H1 (cell line): ENCODE measurements around the gene PNISR. TPM values are rescaled to one million over a fixed set of nuclear protein-coding genes. Genes with fewer than 3 reads are reported as not detected.

ENCODE experiments used
- CTCF ChIA-PET: fragments of 300-600 bp; sonication (Branson Sonifier 250); formaldehyde crosslinking; loops from one replicate; lab custom pipeline; 2021; ENCODE audit not compliant: partially characterized antibody; lab: Charles Lee
- POLR2A ChIA-PET: fragments of 300-600 bp; sonication (Branson Sonifier 250); formaldehyde crosslinking; loops from one replicate; lab custom pipeline; 2021; ENCODE audit warnings: inconsistent platforms; ENCODE audit not compliant: partially characterized antibody; lab: Charles Lee
- DNase-seq, 2 experiments: peaks; one replicate each; pipeline versions ENCODE4 v3.0.0 to v3.0.0-alpha.2; 2010 to 2022; ENCODE audit warnings: low spot score in 2 of 2, low read depth in 1 of 2, mixed read lengths in 1 of 2
- FAIRE-seq: peaks from 2 replicates; lab custom pipeline; 2011; peaks lifted over from hg19 to GRCh38; lab: Jason Lieb, UNC
- H2AFZ ChIP-seq: 2 replicates; pipeline ENCODE4 v1.8.1; 2012; ENCODE audit warnings: low read length, inconsistent platforms
- H2AK5ac ChIP-seq: 2 replicates; pipeline ENCODE4 v1.6.1; 2013; ENCODE audit warnings: low read depth, low read length
- H2BK120ac ChIP-seq: replicated peaks from 2 replicates; pipeline ENCODE3; 2013; ENCODE audit warnings: low read depth, low read length, inconsistent platforms
- H2BK12ac ChIP-seq: 2 replicates; pipeline ENCODE4 v1.6.1; 2013; ENCODE audit warnings: low read depth, low read length
- H2BK15ac ChIP-seq: 2 replicates; pipeline ENCODE4 v1.6.1; 2013; ENCODE audit warnings: low read length
- H2BK20ac ChIP-seq: 2 replicates; pipeline ENCODE4 v1.6.1; 2013; ENCODE audit warnings: low read length
- H2BK5ac ChIP-seq: 2 replicates; pipeline ENCODE4 v1.6.1; 2013; ENCODE audit warnings: low read depth, low read length
- H3K14ac ChIP-seq: 2 replicates; pipeline ENCODE4 v1.6.1; 2013; ENCODE audit warnings: inconsistent platforms; ENCODE audit not compliant: insufficient read length
- H3K18ac ChIP-seq: 2 replicates; pipeline ENCODE4 v1.6.1; 2013; ENCODE audit warnings: low read length; ENCODE audit errors: extremely low read depth
- H3K23ac ChIP-seq: 2 replicates; pipeline ENCODE4 v1.6.1; 2013; ENCODE audit warnings: inconsistent platforms; ENCODE audit not compliant: insufficient read length
- H3K23me2 ChIP-seq: 2 replicates; pipeline ENCODE4 v1.6.1; 2013; ENCODE audit warnings: low read depth, low read length
- H3K27ac ChIP-seq: 2 replicates; pipeline ENCODE4 v1.6.1; 2011; ENCODE audit warnings: low read depth, low read length, inconsistent platforms
- H3K27me3 ChIP-seq, 4 experiments: replicated peaks in 1 of 4; 1 replicate in 1 of 4; 2 replicates in 3 of 4; pipeline versions ENCODE4 v1.6.1 to v1.8.1; 2011 to 2013; ENCODE audit warnings: low read length in 3 of 4, mild to moderate bottlenecking in 3 of 4, inconsistent platforms in 2 of 4, mixed read lengths in 2 of 4, moderate library complexity in 1 of 4; ENCODE audit not compliant: control insufficient read depth in 3 of 4, insufficient read depth in 3 of 4; ENCODE audit errors: extremely low read depth in 1 of 4
- H3K36me3 ChIP-seq, 4 experiments: 2 replicates each; pipeline versions ENCODE4 v1.6.1 to v1.8.1; 2011 to 2013; ENCODE audit warnings: mild to moderate bottlenecking in 4 of 4, low read length in 3 of 4, moderate library complexity in 2 of 4, control low read depth in 1 of 4, inconsistent platforms in 1 of 4; ENCODE audit not compliant: insufficient read depth in 4 of 4, control insufficient read depth in 2 of 4
- H3K4ac ChIP-seq: replicated peaks from 2 replicates; pipeline ENCODE3; 2013; ENCODE audit warnings: low read length, low read depth, mixed read lengths, inconsistent platforms; ENCODE audit not compliant: insufficient read length
- H3K4me1 ChIP-seq, 4 experiments: replicated peaks in 1 of 4; 1 replicate in 1 of 4; 2 replicates in 3 of 4; pipeline versions ENCODE4 v1.6.1 to v1.8.1; 2011 to 2013; ENCODE audit warnings: low read length in 3 of 4, inconsistent platforms in 2 of 4, mixed read lengths in 1 of 4; ENCODE audit not compliant: insufficient read depth in 4 of 4, control insufficient read depth in 3 of 4
- H3K4me2 ChIP-seq, 2 experiments: 2 replicates each; pipeline versions ENCODE4 v1.6.1 to v1.8.1; 2011 to 2013; ENCODE audit warnings: low read depth in 2 of 2, low read length in 2 of 2, control low read depth in 1 of 2, inconsistent platforms in 1 of 2, mild to moderate bottlenecking in 1 of 2; ENCODE audit not compliant: insufficient read depth in 1 of 2
- H3K4me3 ChIP-seq, 4 experiments: fragments of 200-600, 300-600 bp in 1 of 4; sonication (generic), shearing (Covaris generic), sonication (Bioruptor Twin) in 1 of 4; 2 replicates each; pipeline versions ENCODE4 v1.5.1 to v1.8.1; 2011 to 2016; ENCODE audit warnings: low read length in 4 of 4, low read depth in 3 of 4, control low read depth in 2 of 4, inconsistent platforms in 2 of 4, mild to moderate bottlenecking in 2 of 4, mixed read lengths in 1 of 4, moderate library complexity in 1 of 4; ENCODE audit not compliant: insufficient read depth in 2 of 4; ENCODE audit errors: extremely low read depth in 1 of 4
- H3K56ac ChIP-seq: replicated peaks from 2 replicates; pipeline ENCODE3; 2013; ENCODE audit warnings: low read depth, mild to moderate bottlenecking, mixed read lengths, low read length, inconsistent platforms; ENCODE audit not compliant: insufficient read length
- H3K79me1 ChIP-seq: 2 replicates; pipeline ENCODE4 v1.6.1; 2013; ENCODE audit warnings: low read depth, low read length, control low read depth
- H3K79me2 ChIP-seq, 2 experiments: 2 replicates each; pipeline versions ENCODE4 v1.6.1 to v1.8.1; 2012 to 2013; ENCODE audit warnings: low read length in 2 of 2, mild to moderate bottlenecking in 2 of 2, inconsistent platforms in 1 of 2; ENCODE audit not compliant: insufficient read depth in 2 of 2, control insufficient read depth in 1 of 2
- H3K9ac ChIP-seq, 4 experiments: replicated peaks in 1 of 4; 1 replicate in 1 of 4; 2 replicates in 3 of 4; pipeline versions ENCODE4 v1.6.1 to v1.8.1; 2011 to 2013; ENCODE audit warnings: low read depth in 3 of 4, low read length in 3 of 4, control low read depth in 2 of 4, mild to moderate bottlenecking in 2 of 4, moderate library complexity in 2 of 4, inconsistent platforms in 1 of 4; ENCODE audit errors: extremely low read depth in 1 of 4
- H3K9me3 ChIP-seq, 2 experiments: 2 replicates each; pipeline versions ENCODE4 v1.6.1 to v1.8.1; 2012 to 2013; ENCODE audit warnings: mild to moderate bottlenecking in 2 of 2, moderate library complexity in 2 of 2, control low read depth in 1 of 2, inconsistent platforms in 1 of 2, low read depth in 1 of 2, low read length in 1 of 2, mixed read lengths in 1 of 2; ENCODE audit not compliant: insufficient read depth in 2 of 2
- H4K20me1 ChIP-seq, 2 experiments: replicated peaks in 1 of 2; 2 replicates each; pipeline versions ENCODE3 to v1.8.1; 2011 to 2013; ENCODE audit warnings: inconsistent platforms in 2 of 2, low read length in 2 of 2, mild to moderate bottlenecking in 1 of 2; ENCODE audit not compliant: insufficient read depth in 2 of 2, control insufficient read depth in 1 of 2
- H4K5ac ChIP-seq: 2 replicates; pipeline ENCODE4 v1.6.1; 2013; ENCODE audit warnings: low read length, low read depth, mixed read lengths, inconsistent platforms; ENCODE audit not compliant: insufficient read length
- H4K8ac ChIP-seq: 2 replicates; pipeline ENCODE4 v1.8.0; 2013; ENCODE audit warnings: mild to moderate bottlenecking, moderate library complexity, low read length, inconsistent platforms; ENCODE audit not compliant: insufficient read depth; ENCODE audit errors: extremely low read depth
- H4K91ac ChIP-seq: replicated peaks from 2 replicates; pipeline ENCODE3; 2013; ENCODE audit warnings: low read length, mixed read lengths, inconsistent platforms; ENCODE audit not compliant: insufficient read length
- ASH2L ChIP-seq: fragments of 200-600, 300-600 bp; sonication (generic); IDR thresholded peaks from one replicate; pipeline ENCODE4 v1.7.1; 2017; ENCODE audit warnings: low read length
- CEBPB ChIP-seq: IDR thresholded peaks from 2 replicates; pipeline ENCODE4 v1.6.1; 2012; ENCODE audit warnings: low read depth, low read length
- CHD1 ChIP-seq: IDR thresholded peaks from 2 replicates; pipeline ENCODE4 v1.6.1; 2012; ENCODE audit warnings: low read depth, low read length, improper control_type of control experiment
- CHD2 ChIP-seq: IDR thresholded peaks from 2 replicates; pipeline ENCODE4 v1.6.1; 2012; ENCODE audit warnings: low read length, improper control_type of control experiment
- EZH2 ChIP-seq: fragments of 200-600 bp; sonication (generic); IDR thresholded peaks from 2 replicates; pipeline ENCODE4 v1.7.1; 2012; ENCODE audit warnings: low read depth, mild to moderate bottlenecking, moderate library complexity, low read length, inconsistent platforms; ENCODE audit not compliant: severe bottlenecking
- GABPA ChIP-seq: IDR thresholded peaks from 2 replicates; pipeline ENCODE4 v1.6.1; 2011; ENCODE audit warnings: mild to moderate bottlenecking, low read length, moderate library complexity, borderline replicate concordance; ENCODE audit not compliant: insufficient read depth
- GTF2F1 ChIP-seq: IDR thresholded peaks from 2 replicates; pipeline ENCODE4 v1.6.1; 2012; ENCODE audit warnings: low read depth, low read length, improper control_type of control experiment, borderline replicate concordance
- MAX ChIP-seq: IDR thresholded peaks from 2 replicates; pipeline ENCODE4 v1.6.1; 2012; ENCODE audit warnings: inconsistent platforms
- POLR2AphosphoS5 ChIP-seq: IDR thresholded peaks from 2 replicates; pipeline ENCODE4 v1.6.1; 2011; ENCODE audit warnings: low read depth, low read length
- POU5F1 ChIP-seq: IDR thresholded peaks from 2 replicates; pipeline ENCODE4 v1.6.1; 2011; ENCODE audit warnings: low read depth, mild to moderate bottlenecking, low read length, moderate library complexity
- RBBP5 ChIP-seq: IDR thresholded peaks from 2 replicates; pipeline ENCODE4 v1.7.1; 2012; ENCODE audit warnings: low read depth, mild to moderate bottlenecking, inconsistent platforms, low read length, moderate library complexity, borderline replicate concordance
- SIN3A ChIP-seq, 2 experiments: IDR thresholded peaks in 1 of 2; conservative IDR thresholded peaks in 1 of 2; 2 replicates each; pipeline ENCODE4 v1.6.1; 2011 to 2012; ENCODE audit warnings: low read length in 2 of 2, improper control_type of control experiment in 1 of 2, low read depth in 1 of 2, mild to moderate bottlenecking in 1 of 2
- SP4 ChIP-seq: IDR thresholded peaks from 2 replicates; pipeline ENCODE4 v1.6.1; 2012; ENCODE audit warnings: low read length, inconsistent platforms
- ZNF274 ChIP-seq: IDR thresholded peaks from 2 replicates; pipeline ENCODE4 v1.7.0; 2012; ENCODE audit warnings: low read length, borderline replicate concordance; ENCODE audit errors: extremely low read depth
- WGBS, 2 experiments: shearing (Covaris generic) in 1 of 2; methylation state at CpG; one replicate each; pipeline versions ENCODE4 v1.1.6 to v1.1.7; 2013 to 2015; ENCODE audit warnings: low lambda C conversion rate in 2 of 2, mixed read lengths in 2 of 2, inconsistent platforms in 1 of 2, low coverage in 1 of 2, missing lambda C conversion rate in 1 of 2; ENCODE audit not compliant: insufficient replicate concordance in 2 of 2, insufficient coverage in 1 of 2, insufficient read length in 1 of 2; ENCODE audit errors: extremely low coverage in 1 of 2, missing lambda C conversion rate in 1 of 2; 5-methylcytosine and 5-hydroxymethylcytosine counted together
- polyA plus RNA-seq, 7 experiments: library from polyadenylated mRNA; depleted of rRNA in 3 of 7; stranded (reverse) in 5 of 7; unstranded in 2 of 7; fragments of >200 nt in 5 of 7; fragments of 200-250 nt in 2 of 7; gene quantifications; 1 replicate in 5 of 7; 2 replicates in 1 of 7; 4 replicates in 1 of 7; pipeline versions ENCODE4 v1.2.1 to v1.2.3, GENCODE V29; 2011 to 2013; ENCODE audit warnings: missing spikeins in 2 of 7, mixed read lengths in 2 of 7
- total RNA-seq: library from RNA; stranded (reverse); fragmentation: NEBNext Ultra II Directional; extraction: Animal tissue kit (Norgen Biotek cat#: 25700); gene quantifications from 2 replicates; pipeline ENCODE4 v1.2.1, GENCODE V29; 2021

PNISR gene
- total and polyA plus RNA-seq, 2 of the 8 experiments (the other 6 are each of a cell fraction or from before 2014, with no cell fraction given), result 41.1 to 134 TPM

DNA sequence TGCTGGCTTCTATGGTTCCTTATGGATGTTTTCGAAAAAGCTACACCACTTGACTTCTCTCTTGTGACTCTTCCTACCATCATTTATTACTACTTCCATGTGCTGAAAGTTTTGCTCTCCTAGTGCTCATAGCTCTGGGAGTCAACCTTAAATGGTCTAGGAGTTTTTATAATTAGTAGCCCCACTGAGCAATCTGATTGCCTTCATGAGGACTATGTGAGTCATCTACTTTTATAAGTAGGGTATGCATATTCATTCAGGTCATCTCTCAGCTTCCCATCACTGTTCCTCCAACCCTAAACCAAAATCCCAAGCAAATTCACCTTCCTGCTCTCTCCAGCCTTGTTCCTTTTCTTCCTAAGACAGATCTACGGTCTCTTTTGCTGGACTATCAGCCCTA, 58.3 kb downstream of the PNISR start:
- Histone ChIP-seq H3K9me3 (no peaks in the 10 kb centered on the region), H3K23me2 (no peaks in the 10 kb centered on the region), H4K5ac (no peak overlapping the region), H2AK5ac (no peak overlapping the region), H4K91ac (no peak overlapping the region), H3K23ac (no peak overlapping the region), H3K79me2 (no peaks in the 10 kb centered on the region), H2BK15ac (no peak overlapping the region), H2AFZ (no peak overlapping the region), H3K4me2 (no peak overlapping the region), H3K79me1 (no peaks in the 10 kb centered on the region), H3K27me3 (no peaks in the 10 kb centered on the region), H3K18ac (no peak overlapping the region), H3K27ac (no peak overlapping the region), H3K4me1 (peaks cover 0 to 3% (median 0%) of the 10 kb centered on the region in 4 experiments; a peak in 2 of 7 replicates), H3K4ac (no peak overlapping the region), H4K20me1 (no peaks in the 10 kb centered on the region), H2BK120ac (no peak overlapping the region), H3K4me3 (no peak overlapping the region), H2BK5ac (no peak overlapping the region), H3K14ac (no peak overlapping the region), H3K56ac (no peak overlapping the region), H3K36me3 (no peaks in the 10 kb centered on the region), H4K8ac (no peak overlapping the region), H3K9ac (no peak overlapping the region), H2BK12ac (no peak overlapping the region), H2BK20ac (no peak overlapping the region)
- ChIA-PET POLR2A (interaction anchor here (0.6 to 2.3 kb wide), 3 partner anchors 17 to 47 kb away, joined by 3 to 9 read pairs (median 7); partner anchors contain the start of genes COQ3 and FAXC), CTCF (interaction anchor here (1.6 to 1.7 kb wide), 2 partner anchors 17 to 36 kb away, joined by 5 to 11 read pairs; no protein-coding TSS in a partner anchor)
- FAIRE-seq (no peak), DNase-seq (no peak)
- 94% methylated on average over 2 of the region's 2 CpGs; no CpG with 5 or more reads in 1 of the 2 experiments for WGBS, 2 experiments
- TF ChIP-seq MAX (no peak), CHD2 (no peak), GABPA (no peak), POU5F1 (no peak), CEBPB (no peak), GTF2F1 (no peak), ASH2L (no peak), EZH2 (no peak), SP4 (no peak), SIN3A (conservative IDR thresholded peaks at IDR 0.05 in 1 of 2, IDR thresholded peaks at IDR 0.05 in 1 of 2; ENCODE audit: low read depth in 1 of 2, low read length in 2 of 2) (no peak), ZNF274 (no peak), RBBP5 (no peak), POLR2AphosphoS5 (no peak), CHD1 (no peak)
